Measurements from ENCODE around the gene MRM3.
"Not testable (repeated sequence)": the region's sequence is repeated elsewhere in the genome, so short reads cannot be mapped to it uniquely, and the experiment has no call there.

MRM3 gene

DNA sequence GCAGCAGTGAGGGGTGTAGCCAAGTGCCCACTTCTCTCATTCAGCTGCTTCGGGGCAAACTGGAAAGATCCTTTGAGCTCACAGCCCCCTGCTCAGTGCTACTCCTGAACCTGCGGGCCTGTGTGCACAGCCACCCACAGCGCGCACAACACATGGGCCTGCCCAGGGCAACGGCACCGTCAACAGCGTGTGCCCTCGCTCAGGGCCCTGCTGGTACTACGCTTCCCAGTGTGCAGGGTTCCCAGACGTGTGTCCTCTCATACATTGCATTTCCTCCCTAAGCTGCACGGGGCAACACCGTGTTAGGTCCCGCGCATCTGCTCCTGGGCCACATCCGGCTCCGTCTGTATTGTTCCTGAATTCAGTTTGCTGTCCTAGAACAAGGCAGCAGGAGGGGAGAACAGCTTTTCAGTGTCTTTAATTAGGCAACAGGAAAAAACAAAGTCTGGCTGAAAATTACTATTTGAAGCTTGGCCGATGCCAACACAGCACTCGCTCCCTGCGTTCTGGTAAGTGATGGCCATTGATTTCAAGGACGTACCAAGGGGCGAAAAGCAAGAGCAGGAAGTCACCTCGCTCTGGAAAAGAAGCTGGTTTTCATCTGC is 15.2 kb downstream of the MRM3 start:
- no peak for DNase-seq

DNA sequence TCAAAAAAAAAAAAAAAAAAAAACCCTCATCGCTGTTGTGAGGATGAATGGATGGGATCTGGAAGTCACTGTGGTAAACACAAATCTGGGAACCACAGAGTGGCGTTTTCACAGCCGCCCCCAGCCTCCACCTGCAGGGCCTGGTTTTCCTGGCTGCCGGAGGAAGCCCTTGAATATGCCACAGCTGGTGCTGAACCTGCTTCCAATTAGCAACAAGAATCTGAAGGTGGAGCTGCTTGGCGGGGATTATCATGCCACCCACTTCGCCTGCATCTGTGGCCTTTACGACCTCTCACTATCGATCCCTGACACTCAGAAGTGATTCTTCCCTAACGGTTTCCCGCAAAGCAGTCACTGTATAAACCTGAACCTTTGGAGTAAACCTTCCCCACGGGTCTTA is 16.1 kb downstream of the MRM3 start:
- DNase-seq, result no peak

GRCh38 chr17:799261-799660 is 17.1 kb downstream of the MRM3 start:
- DNase-seq, result no peak

DNA sequence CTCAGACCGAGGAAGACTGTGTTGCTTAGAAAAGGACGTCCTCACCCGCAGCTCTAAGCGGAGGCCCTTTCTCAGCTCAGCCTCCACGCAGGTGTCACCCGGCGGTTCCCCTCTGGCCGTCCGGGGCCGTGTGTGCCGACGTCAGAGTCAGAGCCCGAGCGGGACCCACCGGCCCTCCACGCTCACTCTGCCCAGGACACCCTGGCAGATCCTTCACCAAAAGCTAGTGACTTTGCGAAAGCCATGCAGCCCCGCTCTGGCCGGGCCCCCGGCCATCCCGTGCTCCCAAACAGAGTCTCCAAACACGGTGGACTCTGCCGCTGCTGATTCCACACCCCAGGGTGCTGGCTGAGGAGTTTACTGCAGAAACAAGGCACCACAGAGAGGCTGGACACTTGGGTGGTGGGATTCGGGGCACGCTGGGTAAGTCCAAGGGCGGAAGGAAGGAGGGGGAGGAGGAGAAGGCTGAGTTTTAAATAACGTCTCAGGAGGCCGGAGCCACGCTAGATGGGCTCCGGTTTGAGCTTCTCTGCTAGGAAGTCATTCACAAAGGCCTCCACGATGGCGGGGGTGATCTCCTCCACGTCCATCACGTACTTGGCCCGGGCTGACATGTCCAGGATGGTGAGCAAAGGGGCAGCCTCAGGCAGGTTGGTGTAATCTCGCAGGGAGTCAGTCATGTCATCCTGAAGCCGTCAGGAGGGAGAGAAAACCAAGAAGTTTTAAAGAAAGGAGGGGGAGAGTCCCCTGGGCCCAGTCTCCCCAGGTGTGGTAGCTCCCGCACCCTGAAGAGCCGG is 18.5 kb downstream of the MRM3 start:
- DNase-seq, result no peak

- DNase-seq, result no peak
Measured at GRCh38 chr17:801660-802059, 19.5 kb downstream of the MRM3 start.

- DNase-seq, result no peak
Measured at GRCh38 chr17:802481-802880, 20.3 kb downstream of the MRM3 start.

GRCh38 chr17:802901-803881 is 21.0 kb downstream of the MRM3 start:
- no peak for DNase-seq

GRCh38 chr17:804541-805435 is 22.6 kb downstream of the MRM3 start:
- DNase-seq, result no peak

- not testable (repeated sequence) for DNase-seq
Measured at GRCh38 chr17:805886-806285, 23.7 kb downstream of the MRM3 start.

DNA sequence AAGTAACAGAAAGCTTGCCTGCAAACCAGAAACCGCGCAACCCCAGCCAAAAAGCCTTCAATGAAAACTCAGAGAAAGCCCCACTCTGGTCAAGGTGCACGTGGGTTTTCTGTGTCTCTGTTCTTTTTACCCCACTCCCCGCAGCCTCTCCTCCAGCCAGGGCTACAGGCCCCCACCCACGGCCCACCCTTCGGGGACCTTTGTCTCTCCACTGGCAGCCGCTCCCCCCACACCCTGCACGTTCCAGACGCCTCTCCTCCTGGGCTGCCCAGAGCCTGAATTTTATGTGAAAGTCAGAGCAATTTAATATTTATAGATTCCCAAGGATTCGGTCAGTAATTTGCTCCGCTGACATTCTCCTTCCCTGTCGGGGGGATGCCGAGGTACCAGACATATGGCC is 24.2 kb downstream of the MRM3 start:
- no peak for DNase-seq

GRCh38 chr17:806781-807522 is 24.8 kb downstream of the MRM3 start:
- no peak for DNase-seq

DNA sequence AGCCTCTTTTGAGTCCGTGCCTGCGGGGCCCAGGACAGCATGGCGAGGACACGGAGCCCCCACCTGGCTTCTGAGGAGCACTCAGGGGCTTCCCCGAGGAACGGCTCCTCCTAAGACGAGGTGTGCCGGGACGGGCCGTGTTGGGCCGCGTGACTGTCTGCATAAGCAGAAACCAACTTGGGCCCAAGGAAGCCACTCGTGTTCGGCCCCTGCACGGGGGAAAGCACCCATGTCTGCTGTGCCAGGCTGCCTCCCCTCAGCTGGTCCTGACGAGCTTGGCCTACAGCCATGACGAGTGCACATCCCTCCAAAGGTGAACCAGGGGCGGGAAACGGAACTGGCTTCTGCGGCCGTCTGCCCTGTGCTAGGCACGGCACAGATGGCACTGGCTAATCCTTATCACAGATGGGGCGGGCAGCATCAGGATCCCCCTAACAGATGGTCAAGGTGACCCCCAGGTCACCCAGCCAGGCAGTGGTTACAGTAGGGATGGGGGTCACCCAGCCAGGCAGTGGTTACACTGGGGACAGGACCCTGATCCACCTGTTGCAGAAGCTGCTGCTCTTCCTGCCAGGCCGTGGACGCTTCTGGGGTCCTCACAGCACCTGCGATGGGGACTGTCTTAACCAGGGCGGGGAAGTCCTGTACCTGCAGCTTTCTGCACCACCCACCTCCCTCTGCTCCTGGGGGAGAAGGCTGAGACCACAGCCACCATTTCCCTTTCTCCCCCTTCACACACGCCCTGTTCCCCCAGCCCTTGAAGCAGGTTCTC is 25.6 kb downstream of the MRM3 start:
- DNase-seq, result no peak

DNA sequence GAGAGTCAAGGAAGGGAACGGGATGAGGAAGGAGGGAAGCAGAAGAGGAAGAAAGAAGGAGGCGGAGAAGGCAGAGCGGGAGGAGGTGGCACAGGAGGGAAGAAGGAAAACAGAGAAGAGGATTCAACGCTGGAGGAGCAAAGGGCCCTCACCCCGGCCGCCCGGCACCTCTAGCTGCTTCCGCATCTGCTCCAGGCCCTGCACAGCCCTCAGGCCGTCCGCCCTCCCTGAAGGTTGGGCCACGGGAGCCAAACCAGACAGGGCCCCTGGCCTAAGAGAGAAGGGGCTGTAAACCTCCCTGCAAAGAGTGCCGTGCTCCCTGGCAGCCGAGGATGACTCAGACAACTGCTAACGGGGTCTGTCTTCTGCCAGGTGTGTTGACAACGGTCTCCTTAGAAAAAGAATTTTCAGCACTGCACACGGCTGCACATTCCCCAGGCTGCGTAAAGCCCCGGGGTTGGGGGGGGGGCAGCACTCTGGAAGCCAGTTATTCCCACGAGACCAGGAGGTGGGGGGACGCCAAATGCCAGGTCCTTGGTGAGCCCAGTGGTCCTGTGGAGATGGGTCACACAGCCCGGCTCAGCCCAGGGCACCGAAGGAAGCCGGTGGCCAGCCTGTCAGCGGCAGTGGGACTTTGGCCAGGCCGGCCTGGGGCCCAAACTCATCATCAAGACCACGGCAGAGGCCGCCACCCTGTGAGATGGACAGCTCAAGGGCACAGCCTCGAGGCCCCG is 29.1 kb downstream of the MRM3 start:
- DNase-seq, result no peak

DNA sequence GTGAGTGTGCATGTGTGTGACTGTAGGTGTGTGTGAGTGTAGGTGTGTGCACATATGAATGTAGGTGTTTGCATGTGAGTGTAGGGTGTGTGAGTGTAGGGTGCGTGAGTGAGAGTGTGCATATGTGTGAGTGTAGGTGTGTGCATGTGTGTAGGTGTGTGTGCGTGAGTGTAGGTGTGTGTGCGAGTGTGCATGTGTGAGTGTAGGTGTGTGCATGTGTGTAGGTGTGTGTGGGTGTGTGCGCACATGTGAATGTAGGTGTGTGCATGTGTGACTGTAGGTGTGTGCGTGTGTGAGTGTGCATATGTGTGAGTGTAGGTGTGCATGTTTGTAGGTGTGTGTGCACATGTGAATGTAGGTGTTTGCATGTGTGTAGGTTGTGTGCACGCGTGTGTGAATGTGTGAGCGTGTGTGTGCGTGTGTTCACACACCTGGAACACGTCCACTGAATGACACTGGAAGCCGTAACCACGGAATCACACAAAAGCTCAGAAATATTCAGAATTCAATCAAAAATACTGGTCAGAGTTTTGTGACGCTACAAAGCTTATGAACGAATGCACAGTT is 30.6 kb downstream of the MRM3 start:
- no peak for DNase-seq

GRCh38 chr17:814371-814770 is 32.2 kb downstream of the MRM3 start:
- no peak for DNase-seq

DNA sequence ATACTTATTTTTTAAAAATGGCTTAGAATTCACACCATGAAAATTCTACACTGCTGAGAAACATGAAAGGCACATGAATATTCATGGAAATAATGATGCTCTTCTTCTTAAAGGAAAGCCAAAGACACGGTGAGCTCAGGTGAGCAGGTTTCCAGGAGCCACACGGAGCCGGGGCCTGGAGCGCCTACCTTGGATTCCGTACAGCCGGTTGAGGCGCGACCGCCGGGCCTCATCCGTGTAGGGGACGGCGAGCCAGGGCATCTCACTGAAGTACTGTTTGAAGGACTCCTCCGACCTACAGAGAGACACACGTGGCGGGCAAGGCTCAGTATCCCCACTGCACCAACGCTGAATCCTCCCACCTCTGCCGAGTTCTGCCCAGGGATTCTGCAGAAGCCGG is 37.1 kb downstream of the MRM3 start:
- no peak for DNase-seq

- no peak for DNase-seq
Measured at GRCh38 chr17:823501-823902, 41.3 kb downstream of the MRM3 start.

GRCh38 chr17:824378-824777 is 42.2 kb downstream of the MRM3 start:
- no peak for DNase-seq

GRCh38 chr17:825216-825615 is 43.1 kb downstream of the MRM3 start:
- DNase-seq, result no peak

GRCh38 chr17:826778-827177 is 44.6 kb downstream of the MRM3 start:
- DNase-seq, result no peak

Data from CD4-positive, alpha-beta T cell treated with Interleukin-21 for 1 hour (primary cell).